ENCODE data around the gene GNG12.
A peak's percentile ranks its signal among the peaks of the same experiment; 100 is the strongest.

Gene GNG12

GRCh38 chr1:67726224-67726623 is 107.0 kb downstream of the GNG12 start:
- DNase-seq, result no peak

GRCh38 chr1:67724928-67725560 is 108.2 kb downstream of the GNG12 start:
- DNase-seq, result peak in 1 of 3 experiments; percentile 22

- no peak for DNase-seq
Measured at GRCh38 chr1:67723620-67724019, 109.6 kb downstream of the GNG12 start.

DNA sequence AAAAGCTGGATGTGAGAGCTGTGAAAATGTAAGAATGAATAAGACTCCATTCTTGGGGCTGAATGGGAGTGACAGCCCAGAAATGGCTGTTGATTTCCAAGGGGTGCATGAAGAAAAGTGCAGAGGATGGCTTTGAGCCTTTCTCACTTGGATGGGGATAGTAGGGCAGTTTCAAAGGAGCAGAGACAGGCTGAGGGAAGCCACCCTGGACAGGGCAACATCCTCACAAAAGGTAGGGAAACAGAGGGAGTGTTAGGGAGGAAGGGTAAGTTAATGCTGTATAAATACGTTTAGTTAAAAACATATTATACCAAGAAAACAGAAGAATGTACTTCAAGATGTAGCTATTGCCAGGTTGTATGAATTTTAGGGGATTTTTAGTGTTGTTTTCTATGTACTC is 110.1 kb downstream of the GNG12 start:
- DNase-seq, result no peak

DNA sequence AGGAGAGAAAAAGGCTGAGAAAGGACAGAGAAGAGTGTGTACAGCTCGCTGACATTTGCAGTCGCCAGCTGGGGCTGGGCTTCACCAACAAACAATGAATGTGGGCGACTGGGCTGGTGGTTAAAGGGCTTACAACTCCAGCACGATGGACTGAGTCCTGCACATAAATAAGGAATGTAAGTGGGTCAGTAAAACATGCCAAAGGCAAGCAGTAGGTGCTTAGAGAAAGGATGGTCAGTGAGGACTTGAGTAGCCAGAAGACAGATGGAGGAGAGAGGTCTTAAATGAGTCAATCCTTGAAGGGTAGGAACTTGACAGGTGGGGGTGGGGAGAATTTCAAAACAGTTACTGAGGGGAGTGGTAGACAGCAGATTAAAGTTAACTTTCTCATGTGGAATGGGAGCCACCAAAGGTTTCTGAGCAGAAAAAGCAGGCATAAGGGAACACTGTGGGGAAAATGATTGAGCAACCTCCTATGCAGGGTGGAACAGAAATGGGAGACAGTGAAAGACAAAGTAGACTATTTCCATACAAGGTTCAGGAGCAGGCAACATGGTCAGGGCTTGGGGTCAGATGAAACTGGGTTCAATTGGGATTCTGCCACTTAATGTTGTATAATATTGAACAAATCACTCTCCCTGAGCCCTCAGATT is 110.8 kb downstream of the GNG12 start:
- no peak for DNase-seq

DNA sequence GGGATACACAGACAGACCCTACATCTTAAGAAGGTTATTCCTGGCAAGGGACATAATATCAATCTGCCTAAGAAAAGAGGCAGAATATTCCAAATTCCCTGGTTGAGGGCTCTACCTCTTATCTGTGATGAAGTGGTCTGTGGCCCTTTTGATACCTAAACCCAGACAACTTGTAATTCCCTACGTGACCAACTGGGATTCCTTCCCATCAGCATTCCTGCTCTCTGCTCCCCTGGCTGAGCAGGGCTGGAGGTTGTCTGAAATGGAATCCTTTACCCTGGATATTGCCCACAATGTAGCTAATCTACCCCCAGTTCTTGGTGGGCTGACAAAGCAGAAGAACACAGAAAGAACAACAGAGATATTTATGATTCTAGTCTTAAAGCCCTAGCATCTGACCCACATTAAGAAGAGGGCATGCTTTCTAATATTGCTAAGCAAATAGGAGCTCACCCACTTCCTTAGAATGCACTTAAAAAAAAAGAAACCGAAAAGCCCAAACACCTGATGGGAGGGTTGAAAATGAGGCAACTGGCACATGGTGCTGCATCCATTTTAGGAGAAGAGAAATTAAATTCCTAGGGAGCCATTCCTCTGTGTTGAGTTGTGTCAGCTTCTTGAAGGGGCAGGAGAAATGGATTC is 111.5 kb downstream of the GNG12 start:
- no peak for DNase-seq

GRCh38 chr1:67721112-67721511 is 112.2 kb downstream of the GNG12 start:
- no peak for DNase-seq

DNA sequence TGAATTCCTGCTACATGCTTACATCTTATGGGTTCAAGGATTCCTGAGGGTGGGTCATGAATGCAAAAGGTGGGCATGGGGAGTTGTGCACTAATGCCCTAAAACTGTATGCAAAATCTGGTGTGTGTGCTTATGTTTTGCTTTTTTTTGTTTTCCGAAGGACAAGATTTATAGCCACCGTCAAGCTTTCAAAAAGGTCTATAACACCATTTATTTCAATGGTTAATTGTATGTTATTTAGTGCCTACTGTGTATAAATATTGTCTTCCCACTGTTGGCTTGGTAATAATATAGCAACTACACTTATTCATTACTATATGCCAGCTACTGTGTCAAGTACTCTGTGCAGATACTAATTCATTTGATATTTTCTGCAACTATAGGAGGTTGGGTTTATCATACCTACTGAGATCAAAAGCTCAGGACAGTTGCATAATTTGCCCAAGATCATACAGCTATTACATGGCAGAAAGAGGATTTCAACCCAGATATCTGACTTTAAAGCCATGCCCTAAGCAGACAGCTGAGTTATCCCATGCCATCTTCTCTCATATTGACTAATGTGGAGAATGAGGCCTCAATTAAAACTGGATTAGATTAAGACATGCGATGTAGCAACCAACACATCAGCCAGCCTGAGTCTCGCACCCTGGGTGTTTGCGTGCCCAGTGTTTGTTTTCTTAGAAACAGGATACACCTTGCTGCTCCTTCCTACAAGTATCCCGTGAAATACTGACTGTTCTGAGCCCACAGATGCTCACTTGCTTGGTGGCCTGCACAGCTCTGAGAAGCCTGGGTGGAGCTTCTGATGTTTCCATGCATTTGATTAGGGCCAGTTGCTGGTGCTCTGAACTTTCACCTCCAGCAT is 113.7 kb downstream of the GNG12 start:
- peak in 2 of 3 experiments; percentile 54 to 88 for DNase-seq

DNA sequence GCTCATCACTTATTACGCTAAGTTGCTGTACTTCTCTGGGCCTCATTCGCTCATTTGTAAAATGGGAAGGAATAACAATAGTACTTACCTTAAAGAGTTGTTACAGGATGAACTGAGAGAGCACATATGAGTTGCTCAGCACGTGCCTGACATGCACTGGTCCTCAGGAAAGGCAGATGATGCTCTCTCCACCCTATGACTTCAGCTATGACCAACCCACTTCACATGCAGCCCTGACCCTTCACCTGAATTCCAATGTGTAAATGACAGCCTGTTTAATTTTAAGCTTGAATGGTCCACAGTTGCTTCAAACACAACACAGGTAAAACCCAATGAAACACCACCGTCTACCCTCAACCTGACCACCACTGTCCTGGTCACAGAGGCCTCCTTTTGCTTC is 115.4 kb downstream of the GNG12 start:
- DNase-seq, result no peak

DNA sequence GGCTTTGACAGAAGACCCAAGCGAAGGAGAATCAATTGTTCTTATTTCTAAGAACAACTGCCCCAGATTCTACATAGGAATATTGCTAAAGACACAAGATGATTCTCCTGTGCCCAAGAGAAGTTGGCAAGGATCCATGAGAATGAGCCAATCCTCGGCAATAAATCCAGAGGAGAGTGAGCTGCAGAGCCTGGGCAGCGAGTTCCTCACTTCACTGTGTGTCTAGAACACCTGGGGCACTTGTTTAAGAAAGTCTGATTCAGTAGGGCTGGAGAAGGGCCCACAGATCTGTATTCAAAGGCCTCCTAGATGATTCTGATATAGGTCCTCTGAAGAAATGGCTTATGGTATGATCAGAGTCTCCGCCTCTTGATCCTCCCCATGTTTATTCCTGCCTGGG is 116.5 kb downstream of the GNG12 start:
- peak in 1 of 3 experiments; percentile 16 for DNase-seq

DNA sequence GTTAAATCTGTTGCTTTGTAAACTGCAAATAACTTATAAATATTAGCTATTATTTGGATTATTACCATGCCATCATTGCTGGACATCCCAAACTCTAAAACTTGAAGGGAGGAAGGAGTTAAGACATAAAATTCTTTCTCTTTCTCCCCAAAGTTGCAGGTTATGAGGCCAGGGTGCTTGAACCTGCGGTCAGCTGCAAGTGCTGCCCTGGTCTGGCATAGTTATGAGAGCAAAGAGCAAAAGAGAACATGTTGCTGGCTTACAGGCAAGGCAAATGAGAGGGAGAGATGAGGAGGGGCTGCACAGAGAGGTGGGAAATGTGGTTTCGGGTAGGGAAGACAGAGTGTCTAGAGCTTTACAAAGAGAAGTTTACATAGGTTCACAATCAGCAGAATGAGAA is 117.4 kb downstream of the GNG12 start:
- DNase-seq, result no peak

DNA sequence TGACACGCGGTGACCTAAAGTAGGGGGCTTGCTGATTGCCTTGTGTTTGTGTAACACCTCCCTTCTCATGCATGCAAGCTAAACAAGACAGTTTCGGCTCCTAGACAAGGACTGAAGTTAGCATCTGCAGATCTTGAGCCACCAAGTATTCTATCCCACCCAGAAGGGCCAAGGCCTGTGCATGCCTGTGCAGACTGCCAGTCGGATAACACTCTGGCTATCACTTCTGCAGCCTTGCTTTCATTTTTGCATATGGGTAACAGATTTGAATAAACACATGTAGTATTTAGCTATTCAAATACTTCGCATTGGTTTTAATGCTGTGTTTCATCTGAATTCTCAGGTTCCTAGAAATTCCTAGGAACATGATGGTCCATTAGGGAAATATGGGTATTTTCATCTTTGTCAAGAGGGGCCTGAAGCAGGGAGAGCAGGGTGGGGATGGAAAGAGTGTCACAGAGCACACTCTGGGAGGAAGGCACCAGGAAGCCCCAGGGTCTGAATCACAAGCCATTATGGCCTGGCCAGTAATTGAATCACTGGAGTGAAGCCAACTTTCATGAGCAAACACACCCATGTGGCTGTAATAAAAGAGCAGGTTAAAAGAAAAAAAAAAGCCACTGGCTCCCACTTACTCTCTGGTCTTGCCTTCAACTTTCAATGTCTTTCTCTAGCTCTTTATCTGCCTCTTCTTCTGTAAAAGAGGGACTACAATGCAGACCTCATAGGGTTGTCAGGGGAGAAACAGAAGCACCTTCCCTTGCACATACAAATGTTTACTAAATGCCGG is 120.0 kb downstream of the GNG12 start:
- DNase-seq, result peak; percentile 81 to 96 (median 89)

- peak in 2 of 3 experiments; percentile 25 to 36 for DNase-seq
Measured at GRCh38 chr1:67711855-67712212, 121.4 kb downstream of the GNG12 start.

- peak in 2 of 3 experiments; percentile 16 to 50 for DNase-seq
Measured at GRCh38 chr1:67711158-67711854, 122.0 kb downstream of the GNG12 start.

GRCh38 chr1:67710417-67710816 is 122.8 kb downstream of the GNG12 start:
- DNase-seq, result no peak

GRCh38 chr1:67708606-67709005 is 124.7 kb downstream of the GNG12 start:
- no peak for DNase-seq

DNA sequence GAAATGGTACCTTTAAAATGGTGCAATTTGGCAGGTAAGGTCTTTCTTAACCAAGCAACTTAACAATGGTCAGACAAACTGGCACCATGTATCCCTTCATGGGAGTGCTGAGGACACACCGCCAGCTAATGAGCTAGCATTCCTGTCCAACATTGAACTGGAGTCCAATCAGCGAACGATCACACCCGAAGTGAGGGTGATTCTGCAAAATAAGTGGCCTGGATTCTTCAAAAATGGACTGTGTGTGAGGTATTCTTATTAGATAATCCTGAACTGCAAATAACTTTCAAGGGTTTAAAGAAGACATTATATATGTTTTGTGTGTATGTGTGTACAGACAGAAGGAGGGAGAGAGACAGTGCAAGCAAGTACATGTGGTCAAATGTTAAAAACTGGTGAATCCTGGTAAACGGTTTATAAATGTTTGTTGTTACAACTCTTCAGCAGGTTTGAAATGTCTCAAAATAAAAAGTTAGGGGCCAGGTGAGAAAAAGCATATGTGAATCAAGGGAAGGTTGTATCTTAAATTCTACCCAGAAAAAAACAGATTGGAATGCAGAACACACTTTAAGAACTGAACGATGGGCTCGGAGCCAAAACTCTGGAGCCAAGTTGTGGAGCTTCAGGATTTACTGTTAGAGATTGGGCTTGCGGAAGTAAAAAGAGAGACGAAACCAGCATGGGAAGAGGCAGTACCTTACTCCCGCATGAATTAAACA is 127.4 kb downstream of the GNG12 start:
- no peak for DNase-seq

DNA sequence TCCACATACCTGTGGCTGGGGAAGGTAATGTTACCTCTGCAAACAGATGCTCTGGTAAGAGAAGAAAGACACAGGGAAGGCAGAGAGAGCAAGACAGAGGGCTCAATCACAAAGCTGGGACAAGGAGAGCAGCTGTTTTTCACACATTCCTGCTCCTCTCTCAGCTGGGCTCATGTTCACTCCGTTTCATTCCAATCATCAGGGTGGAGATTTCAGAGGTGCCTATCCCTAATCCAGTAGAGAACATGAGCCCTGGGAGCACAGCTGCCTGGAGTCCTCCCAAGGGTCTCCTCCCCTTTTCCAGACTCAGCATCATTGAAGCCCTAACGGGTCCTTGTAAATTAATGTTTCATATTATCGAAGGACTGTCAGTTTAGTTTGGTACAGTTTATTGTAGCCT is 128.9 kb downstream of the GNG12 start:
- no peak for DNase-seq

- no peak for DNase-seq
Measured at GRCh38 chr1:67701876-67702275, 131.4 kb downstream of the GNG12 start.

DNA sequence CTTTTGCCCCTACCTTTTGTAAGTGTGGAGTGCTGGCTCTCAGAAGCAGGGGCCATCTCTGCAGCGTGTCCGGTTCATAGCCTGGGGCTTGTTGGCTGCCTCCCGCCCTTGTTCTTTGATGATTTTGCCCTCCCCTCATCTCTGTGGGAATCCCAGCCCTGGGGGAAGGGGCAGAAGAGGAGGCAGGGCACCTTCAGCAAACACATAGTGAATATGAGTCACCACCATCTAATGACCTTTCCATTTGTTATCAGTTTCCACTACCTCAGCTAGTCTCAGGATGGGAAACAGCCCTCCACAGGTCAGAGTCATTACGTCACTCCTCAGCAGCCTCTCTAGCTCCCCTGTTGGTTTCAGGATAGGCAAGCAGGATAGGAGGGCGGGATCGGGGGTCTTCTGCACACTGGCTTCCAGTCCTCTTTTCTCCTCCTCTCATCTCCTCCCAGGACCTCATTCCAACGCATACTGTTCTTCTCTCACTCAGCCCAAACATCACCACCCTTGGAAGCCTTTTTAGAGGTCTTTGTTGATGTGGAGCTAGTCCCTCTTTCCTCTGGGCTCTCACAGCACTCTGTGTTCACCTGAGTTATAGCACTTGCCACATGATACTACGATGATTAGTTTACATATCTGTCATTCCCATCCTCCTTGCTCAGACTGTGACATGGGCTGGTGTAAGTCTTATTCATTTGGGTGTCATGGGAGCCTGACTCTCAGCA is 132.4 kb downstream of the GNG12 start:
- DNase-seq, result peak in 2 of 3 experiments; percentile 73 to 85
